Transverse colon (tissue), 4 donors: ENCODE results near the gene STARD3. TPM values are rescaled to one million over a fixed set of nuclear protein-coding genes. Genes with fewer than 3 reads are reported as not detected.

Experiments
- DNase-seq: peaks from one replicate; pipeline ENCODE4 v3.0.0-alpha.2; 2019
- H3K27ac ChIP-seq, 4 donors: fragments of 200-600 bp; sonication (generic); 2 replicates each; pipeline ENCODE4 v1.5.1; 2016 to 2018; ENCODE audit warnings: inconsistent platforms in 4 of 4
- H3K27me3 ChIP-seq: fragments of 200-600 bp; sonication (generic); 2 replicates; pipeline ENCODE4 v1.5.1; 2017; ENCODE audit warnings: inconsistent platforms
- H3K36me3 ChIP-seq, 4 donors: fragments of 200-600 bp; sonication (generic); 2 replicates each; pipeline ENCODE4 v1.5.1; 2017 to 2019; ENCODE audit warnings: inconsistent platforms in 4 of 4
- H3K4me1 ChIP-seq, 4 donors: fragments of 200-600 bp; sonication (generic); 2 replicates each; pipeline ENCODE4 v1.5.1; 2017 to 2020; ENCODE audit warnings: inconsistent platforms in 4 of 4
- H3K4me3 ChIP-seq, 4 donors: fragments of 200-600 bp; sonication (generic); 1 replicate in 1 of 4; 2 replicates in 3 of 4; pipeline versions ENCODE4 v1.5.1 to v1.6.1; 2017 to 2019; ENCODE audit warnings: inconsistent platforms in 4 of 4
- H3K9me3 ChIP-seq, 2 donors: fragments of 200-600 bp; sonication (generic); 2 replicates each; pipeline ENCODE4 v1.5.1; 2017 to 2019; ENCODE audit warnings: inconsistent platforms in 2 of 2
- EP300 ChIP-seq: sonication (generic); formaldehyde crosslinking; IDR thresholded peaks from one replicate; pipeline ENCODE4 v1.6.1; 2017; ENCODE audit warnings: antibody characterized with exemption, low read depth
- POLR2A ChIP-seq: fragments of 450-650 bp; IDR thresholded peaks from one replicate; pipeline ENCODE4 v1.6.1; 2016; ENCODE audit warnings: antibody characterized with exemption, mild to moderate bottlenecking, moderate library complexity
- POLR2AphosphoS5 ChIP-seq, 3 donors: sonication (generic); formaldehyde crosslinking; IDR thresholded peaks; one replicate each; pipeline ENCODE4 v1.6.1; 2016; ENCODE audit warnings: antibody characterized with exemption in 3 of 3
- WGBS, 2 donors: methylation state at CpG; one replicate each; pipeline ENCODE4 v1.1.5; 2018; ENCODE audit warnings: low coverage in 1 of 2; 5-methylcytosine and 5-hydroxymethylcytosine counted together
- in situ Hi-C, 4 donors: fragments of 200-750 bp; cut with MboI; loops; one replicate each; pipeline versions ENCODE4 v1.15.0 to v1.15.1; 2017; ENCODE audit warnings: low sequenced_read_pairs in 3 of 4, low pct_ligation_motif_present in 1 of 4, low pct_unique_long_range_greater_than_20kb in 1 of 4
- intact Hi-C: fragments of 100-400 bp; cut with DNase I; formaldehyde crosslinking; loops from one replicate; pipeline ENCODE4 v1.15.1; 2023; ENCODE audit warnings: low total_unique reads
- total RNA-seq, 4 donors: library from RNA; depleted of rRNA; stranded (reverse); fragments of >200 nt; gene quantifications; one replicate each; pipeline ENCODE4 v1.1.0, GENCODE V29; 2016
- TF ChIP-seq, protein P1 (sequence below), 5 experiments: fragments of 200-600 bp in 3 of 5; fragments of 450-650 bp in 2 of 5; sonication (generic) in 3 of 5; IDR thresholded peaks; 1 replicate in 2 of 5; 2 replicates in 3 of 5; pipeline ENCODE4 v1.5.1; 2016 to 2017; ENCODE audit warnings: antibody characterized with exemption in 5 of 5, inconsistent platforms in 3 of 5, mild to moderate bottlenecking in 2 of 5, moderate library complexity in 1 of 5

The STARD3 gene
- total RNA-seq, 4 donors from 2014 or later = 63.5 to 193 (median 73.2) TPM

GRCh38 chr17:39661744-39662541, 25.0 kb downstream of the STARD3 start:
- peaks cover 14% of the 10 kb centered on the region for H3K27me3 ChIP-seq
- no peaks in the 10 kb centered on the region for H3K9me3 ChIP-seq
- in situ Hi-C loops = no loop called here
- peaks cover 0 to 17% (median 4%) of the 10 kb centered on the region in 4 donors for H3K36me3 ChIP-seq
- peak overlapping the region in 3 of 4 donors; percentile 60 to 82 (median 67) for H3K27ac ChIP-seq
- no peak for TF ChIP-seq EP300
- WGBS, 2 donors = 77 to 90% methylated on average over 2 to 8 of the region's 8 CpGs
- no peak for DNase-seq
- no peak overlapping the region for H3K4me3 ChIP-seq
- intact Hi-C loops = no loop called here
- peaks cover 22 to 41% (median 29%) of the 10 kb centered on the region in 4 donors for H3K4me1 ChIP-seq

DNA sequence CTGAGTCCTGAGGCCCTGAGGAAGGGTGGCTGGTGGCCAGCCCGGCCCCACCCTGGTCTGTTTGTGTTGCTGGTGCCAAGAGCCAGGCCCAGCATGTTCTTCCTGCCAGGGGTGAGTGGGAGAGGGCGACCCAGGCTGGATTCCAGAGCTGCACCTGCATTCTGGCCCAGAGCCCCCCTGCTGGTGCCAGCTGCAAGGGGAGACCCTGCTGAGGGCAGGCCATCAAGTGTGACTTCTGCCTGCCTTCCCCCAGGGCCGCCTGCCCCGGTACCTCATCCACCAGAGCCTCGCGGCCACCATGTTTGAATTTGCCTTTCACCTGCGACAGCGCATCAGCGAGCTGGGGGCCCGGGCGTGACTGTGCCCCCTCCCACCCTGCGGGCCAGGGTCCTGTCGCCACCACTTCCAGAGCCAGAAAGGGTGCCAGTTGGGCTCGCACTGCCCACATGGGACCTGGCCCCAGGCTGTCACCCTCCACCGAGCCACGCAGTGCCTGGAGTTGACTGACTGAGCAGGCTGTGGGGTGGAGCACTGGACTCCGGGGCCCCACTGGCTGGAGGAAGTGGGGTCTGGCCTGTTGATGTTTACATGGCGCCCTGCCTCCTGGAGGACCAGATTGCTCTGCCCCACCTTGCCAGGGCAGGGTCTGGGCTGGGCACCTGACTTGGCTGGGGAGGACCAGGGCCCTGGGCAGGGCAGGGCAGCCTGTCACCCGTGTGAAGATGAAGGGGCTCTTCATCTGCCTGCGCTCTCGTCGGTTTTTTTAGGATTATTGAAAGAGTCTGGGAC, 25.8 kb downstream of the STARD3 start:
- in situ Hi-C loops (no loop called here), intact Hi-C loops (no loop called here)
- DNase-seq = peak; percentile 75
- H3K9me3 ChIP-seq = no peaks in the 10 kb centered on the region
- peaks cover 22% of the 10 kb centered on the region for H3K27me3 ChIP-seq
- H3K36me3 ChIP-seq = peaks cover 0 to 9% (median 4%) of the 10 kb centered on the region in 4 donors
- H3K27ac ChIP-seq = peak overlapping the region; percentile 58 to 82 (median 64)
- WGBS, 2 donors = 56% methylated on average over 17 of the region's 22 CpGs; no CpG with 5 or more reads in 1 of the 2 donors
- H3K4me1 ChIP-seq = peaks cover 29 to 49% (median 36%) of the 10 kb centered on the region in 4 donors
- H3K4me3 ChIP-seq = no peak overlapping the region
- peak in 2 of 3 donors; percentile 10 to 15 for TF ChIP-seq POLR2AphosphoS5 (IDR thresholded peaks at IDR 0.05)
- TF ChIP-seq, protein P1, sequence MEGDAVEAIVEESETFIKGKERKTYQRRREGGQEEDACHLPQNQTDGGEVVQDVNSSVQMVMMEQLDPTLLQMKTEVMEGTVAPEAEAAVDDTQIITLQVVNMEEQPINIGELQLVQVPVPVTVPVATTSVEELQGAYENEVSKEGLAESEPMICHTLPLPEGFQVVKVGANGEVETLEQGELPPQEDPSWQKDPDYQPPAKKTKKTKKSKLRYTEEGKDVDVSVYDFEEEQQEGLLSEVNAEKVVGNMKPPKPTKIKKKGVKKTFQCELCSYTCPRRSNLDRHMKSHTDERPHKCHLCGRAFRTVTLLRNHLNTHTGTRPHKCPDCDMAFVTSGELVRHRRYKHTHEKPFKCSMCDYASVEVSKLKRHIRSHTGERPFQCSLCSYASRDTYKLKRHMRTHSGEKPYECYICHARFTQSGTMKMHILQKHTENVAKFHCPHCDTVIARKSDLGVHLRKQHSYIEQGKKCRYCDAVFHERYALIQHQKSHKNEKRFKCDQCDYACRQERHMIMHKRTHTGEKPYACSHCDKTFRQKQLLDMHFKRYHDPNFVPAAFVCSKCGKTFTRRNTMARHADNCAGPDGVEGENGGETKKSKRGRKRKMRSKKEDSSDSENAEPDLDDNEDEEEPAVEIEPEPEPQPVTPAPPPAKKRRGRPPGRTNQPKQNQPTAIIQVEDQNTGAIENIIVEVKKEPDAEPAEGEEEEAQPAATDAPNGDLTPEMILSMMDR (IDR thresholded peaks at IDR 0.05) = no peak
- TF ChIP-seq EP300 = no peak
- TF ChIP-seq POLR2A = peak; percentile 43

GRCh38 chr17:39663340-39663687, 26.4 kb downstream of the STARD3 start:
- no peak overlapping the region for H3K4me3 ChIP-seq
- in situ Hi-C loops (no loop called here), intact Hi-C loops (no loop called here)
- no peak for DNase-seq
- 70% methylated on average over 4 of the region's 4 CpGs; no CpG with 5 or more reads in 1 of the 2 donors for WGBS, 2 donors
- no peaks in the 10 kb centered on the region for H3K9me3 ChIP-seq
- H3K36me3 ChIP-seq = peaks cover 0 to 9% (median 4%) of the 10 kb centered on the region in 4 donors
- H3K27ac ChIP-seq = peak overlapping the region; percentile 58 to 82 (median 64)
- peaks cover 35 to 55% (median 42%) of the 10 kb centered on the region in 4 donors for H3K4me1 ChIP-seq
- TF ChIP-seq, protein P1 (IDR thresholded peaks at IDR 0.05) = no peak
- TF ChIP-seq EP300 (no peak), POLR2AphosphoS5 (IDR thresholded peaks at IDR 0.05) (no peak), POLR2A (no peak)
- H3K27me3 ChIP-seq = peaks cover 28% of the 10 kb centered on the region

DNA sequence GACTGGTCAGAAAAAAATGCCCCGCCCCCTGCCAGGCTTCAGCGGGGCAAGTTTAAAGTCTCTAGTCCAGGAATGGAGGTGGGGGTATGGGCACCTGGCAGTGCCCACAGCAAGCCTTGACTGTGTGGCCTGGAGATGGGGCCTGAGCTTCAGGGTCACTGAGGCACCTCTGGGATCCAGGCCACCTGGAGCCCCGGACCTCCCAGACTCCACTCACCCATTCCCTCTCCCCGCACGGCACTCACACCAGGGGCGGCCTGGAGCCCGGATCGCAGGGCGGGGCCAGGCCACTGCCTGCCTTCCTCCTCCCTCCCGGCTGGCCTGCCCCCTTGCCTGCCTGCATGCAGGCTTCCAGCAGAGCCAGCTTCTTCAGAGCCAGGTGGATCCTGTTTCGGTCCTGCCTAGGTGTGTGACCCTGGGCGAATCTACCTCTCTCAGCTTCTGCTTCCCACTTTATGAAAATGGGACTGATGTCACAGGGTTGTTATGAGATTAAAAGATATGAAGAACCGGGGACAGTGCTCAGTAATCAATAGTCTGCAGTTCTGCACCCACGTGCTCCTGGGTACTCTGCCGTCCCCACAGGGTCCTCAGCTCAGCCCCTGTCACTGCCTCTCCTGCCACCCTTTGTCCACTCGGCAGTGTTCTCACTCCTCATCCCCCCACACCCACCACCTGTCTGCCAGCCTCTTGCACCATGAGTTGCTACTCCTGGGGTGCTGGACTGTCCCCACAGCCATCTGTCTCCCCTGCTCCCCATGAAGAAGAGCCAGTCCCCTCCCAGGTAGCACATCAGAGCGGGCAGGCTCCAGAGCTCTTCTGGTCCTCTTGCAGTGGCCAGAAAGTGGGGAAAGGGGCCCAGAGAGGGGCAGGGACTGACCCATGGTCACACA, 27.0 kb downstream of the STARD3 start:
- intact Hi-C loops = no loop called here
- Histone ChIP-seq H3K36me3 (peaks cover 0 to 9% (median 4%) of the 10 kb centered on the region in 4 donors), H3K27me3 (peaks cover 34% of the 10 kb centered on the region), H3K4me3 (no peak overlapping the region), H3K9me3 (no peaks in the 10 kb centered on the region), H3K4me1 (peaks cover 37 to 61% (median 48%) of the 10 kb centered on the region in 4 donors), H3K27ac (peak overlapping the region; percentile 58 to 82 (median 64))
- WGBS, 2 donors = 20 to 39% methylated on average over 1 to 17 of the region's 17 CpGs
- in situ Hi-C loops = no loop called here
- no peak for TF ChIP-seq POLR2A
- TF ChIP-seq, protein P1 (IDR thresholded peaks at IDR 0.05) = no peak
- no peak for TF ChIP-seq POLR2AphosphoS5 (IDR thresholded peaks at IDR 0.05)
- TF ChIP-seq EP300 = no peak
- DNase-seq = peak; percentile 67
